HEK293 (cell line): Measurements from ENCODE around the gene RBM20.

Experiments
- AEBP2 ChIP-seq: fragments of 450-650 bp; formaldehyde crosslinking; IDR thresholded peaks from 2 replicates; pipeline ENCODE4 v1.5.1; 2016; ENCODE audit warnings: missing biosample characterization, missing genetic modification characterization, borderline replicate concordance
- CTCF ChIP-seq: fragments of 450-650 bp; formaldehyde crosslinking; IDR thresholded peaks from 2 replicates; pipeline ENCODE4 v1.5.1; 2016; ENCODE audit warnings: missing biosample characterization, missing genetic modification characterization
- GLI2 ChIP-seq: fragments of 450-650 bp; formaldehyde crosslinking; IDR thresholded peaks from 2 replicates; pipeline ENCODE4; 2017; ENCODE audit warnings: missing biosample characterization, missing genetic modification characterization, low read depth, borderline replicate concordance
- GLIS2 ChIP-seq: fragments of 450-650 bp; formaldehyde crosslinking; IDR thresholded peaks from 2 replicates; pipeline ENCODE4 v1.5.1; 2016; ENCODE audit warnings: missing biosample characterization, missing genetic modification characterization
- HOXD13 ChIP-seq: sonication (generic); formaldehyde crosslinking; IDR thresholded peaks from 2 replicates; pipeline ENCODE4 v1.8.0; 2022; ENCODE audit warnings: missing genetic modification reagents, borderline replicate concordance
- IKZF3 ChIP-seq: fragments of 450-650 bp; IDR thresholded peaks from 2 replicates; pipeline ENCODE4 v1.5.0; 2018; ENCODE audit warnings: missing biosample characterization, mild to moderate bottlenecking, missing genetic modification characterization, moderate library complexity
- KLF16 ChIP-seq: fragments of 450-650 bp; formaldehyde crosslinking; IDR thresholded peaks from 2 replicates; pipeline ENCODE4 v1.5.1; 2017; ENCODE audit warnings: missing biosample characterization, missing genetic modification characterization
- OVOL3 ChIP-seq: fragments of 450-650 bp; formaldehyde crosslinking; IDR thresholded peaks from 2 replicates; pipeline ENCODE4 v1.5.1; 2016; ENCODE audit warnings: missing biosample characterization, missing genetic modification characterization
- PRDM1 ChIP-seq: fragments of 450-650 bp; formaldehyde crosslinking; IDR thresholded peaks from 2 replicates; pipeline ENCODE4; 2016; ENCODE audit warnings: missing biosample characterization, missing genetic modification characterization
- RBAK ChIP-seq: fragments of 450-650 bp; formaldehyde crosslinking; IDR thresholded peaks from 2 replicates; pipeline ENCODE4 v1.5.1; 2016; ENCODE audit warnings: missing biosample characterization, missing genetic modification characterization
- SP7 ChIP-seq: fragments of 450-650 bp; formaldehyde crosslinking; IDR thresholded peaks from 2 replicates; pipeline ENCODE4 v1.5.1; 2016; ENCODE audit warnings: missing biosample characterization, missing genetic modification characterization
- ZBTB1 ChIP-seq: fragments of 450-650 bp; formaldehyde crosslinking; IDR thresholded peaks from 2 replicates; pipeline ENCODE4 v1.5.1; 2016; ENCODE audit warnings: missing biosample characterization, missing genetic modification characterization
- ZBTB20 ChIP-seq: fragments of 450-650 bp; formaldehyde crosslinking; IDR thresholded peaks from 2 replicates; pipeline ENCODE4 v1.5.1; 2016; ENCODE audit warnings: missing biosample characterization, missing genetic modification characterization
- ZBTB26 ChIP-seq: fragments of 450-650 bp; formaldehyde crosslinking; optimal IDR thresholded peaks from 2 replicates; pipeline ENCODE3; 2016; ENCODE audit warnings: missing biosample characterization, mild to moderate bottlenecking, missing genetic modification characterization
- ZEB2 ChIP-seq: fragments of 450-650 bp; formaldehyde crosslinking; IDR thresholded peaks from 2 replicates; pipeline ENCODE4 v1.5.1; 2016; ENCODE audit warnings: missing biosample characterization, missing genetic modification characterization
- ZIC2 ChIP-seq: fragments of 450-650 bp; formaldehyde crosslinking; IDR thresholded peaks from 2 replicates; pipeline ENCODE4 v1.5.1; 2016; ENCODE audit warnings: missing biosample characterization, missing genetic modification characterization
- ZNF133 ChIP-seq: fragments of 450-650 bp; formaldehyde crosslinking; IDR thresholded peaks from 2 replicates; pipeline ENCODE4 v1.5.1; 2016; ENCODE audit warnings: missing biosample characterization, missing genetic modification characterization
- ZNF157 ChIP-seq: fragments of 450-650 bp; formaldehyde crosslinking; IDR thresholded peaks from 2 replicates; pipeline ENCODE4 v1.5.1; 2016; ENCODE audit warnings: missing biosample characterization, missing genetic modification characterization
- ZNF211 ChIP-seq: fragments of 450-650 bp; formaldehyde crosslinking; IDR thresholded peaks from 2 replicates; pipeline ENCODE4 v1.5.1; 2016; ENCODE audit warnings: low read depth, missing biosample characterization, missing genetic modification characterization
- ZNF274 ChIP-seq, 2 experiments: fragments of 200-500 bp in 1 of 2; fragments of 450-650 bp in 1 of 2; sonication (Bioruptor generic) in 1 of 2; formaldehyde crosslinking in 1 of 2; IDR thresholded peaks; 2 replicates each; pipeline versions ENCODE4 v1.5.1 to v1.6.1; 2014 to 2016; ENCODE audit warnings: borderline replicate concordance in 1 of 2, inconsistent platforms in 1 of 2, low read length in 1 of 2, missing biosample characterization in 1 of 2, missing genetic modification characterization in 1 of 2
- ZNF302 ChIP-seq: fragments of 450-650 bp; formaldehyde crosslinking; IDR thresholded peaks from 2 replicates; pipeline ENCODE4 v1.5.1; 2016; ENCODE audit warnings: missing biosample characterization, missing genetic modification characterization, low read depth
- ZNF341 ChIP-seq: fragments of 450-650 bp; formaldehyde crosslinking; IDR thresholded peaks from 2 replicates; pipeline ENCODE4; 2016; ENCODE audit warnings: low read depth, missing biosample characterization, missing genetic modification characterization
- ZNF37A ChIP-seq: fragments of 450-650 bp; IDR thresholded peaks from 2 replicates; pipeline ENCODE4 v1.5.1; 2018; ENCODE audit warnings: missing biosample characterization, missing genetic modification characterization
- ZNF449 ChIP-seq: fragments of 450-650 bp; formaldehyde crosslinking; IDR thresholded peaks from 2 replicates; pipeline ENCODE4 v1.5.1; 2017; ENCODE audit warnings: missing biosample characterization, mild to moderate bottlenecking, missing genetic modification characterization, moderate library complexity
- ZNF514 ChIP-seq: fragments of 450-650 bp; formaldehyde crosslinking; IDR thresholded peaks from 2 replicates; pipeline ENCODE4 v1.5.1; 2016; ENCODE audit warnings: missing biosample characterization, missing genetic modification characterization
- ZNF600 ChIP-seq: fragments of 450-650 bp; formaldehyde crosslinking; IDR thresholded peaks from 2 replicates; pipeline ENCODE4 v1.5.1; 2016; ENCODE audit warnings: missing biosample characterization, missing genetic modification characterization
- ZNF623 ChIP-seq: fragments of 450-650 bp; formaldehyde crosslinking; IDR thresholded peaks from 2 replicates; pipeline ENCODE4 v1.5.1; 2016; ENCODE audit warnings: missing biosample characterization, missing genetic modification characterization
- ZNF677 ChIP-seq: fragments of 450-650 bp; IDR thresholded peaks from 2 replicates; pipeline ENCODE4 v1.5.0; 2018; ENCODE audit warnings: missing biosample characterization, mild to moderate bottlenecking, missing genetic modification characterization, moderate library complexity
- ZNF777 ChIP-seq: fragments of 450-650 bp; formaldehyde crosslinking; IDR thresholded peaks from 2 replicates; pipeline ENCODE4 v1.5.1; 2017; ENCODE audit warnings: missing biosample characterization, missing genetic modification characterization, borderline replicate concordance
- ZNF791 ChIP-seq: fragments of 450-650 bp; formaldehyde crosslinking; IDR thresholded peaks from 2 replicates; pipeline ENCODE4 v1.5.1; 2016; ENCODE audit warnings: missing biosample characterization, missing genetic modification characterization
- ZNF792 ChIP-seq: fragments of 450-650 bp; formaldehyde crosslinking; IDR thresholded peaks from 2 replicates; pipeline ENCODE4 v1.5.1; 2016; ENCODE audit warnings: missing biosample characterization, missing genetic modification characterization
- ZSCAN18 ChIP-seq: fragments of 450-650 bp; formaldehyde crosslinking; IDR thresholded peaks from 2 replicates; pipeline ENCODE4 v1.5.1; 2016; ENCODE audit warnings: missing biosample characterization, missing genetic modification characterization
- ZSCAN23 ChIP-seq: fragments of 450-650 bp; formaldehyde crosslinking; IDR thresholded peaks from 2 replicates; pipeline ENCODE4 v1.5.1; 2016; ENCODE audit warnings: missing biosample characterization, missing genetic modification characterization

Gene RBM20

GRCh38 chr10:110643653-110644597 lies at the start of gene RBM20 (continued):
- TF ChIP-seq HOXD13 (CRISPR knock-in tag) (no peak), ZNF514 (no peak), ZNF792 (tag by site-specific recombination) (no peak), GLIS2 (tag by site-specific recombination) (peak; percentile 78), ZNF341 (tag by site-specific recombination) (peak; percentile 86), KLF16 (peak; percentile 41; the same call in 1 of the 2 replicates), ZSCAN18 (tag by site-specific recombination) (no peak), AEBP2 (no peak), ZBTB26 (peak; percentile 95), ZNF274 (IDR thresholded peaks at IDR 0.05; ENCODE audit: low read length) (no peak), ZNF274 (tag by site-specific recombination; IDR thresholded peaks at IDR 0.05; ENCODE audit: borderline replicate concordance) (no peak), ZBTB20 (tag by site-specific recombination) (peak; percentile 90), ZNF157 (no peak), ZEB2 (0 out of 2 replicates have a peak, but pooled peaks have one; percentile 16), ZNF600 (tag by site-specific recombination) (peak; percentile 75), ZNF449 (tag by site-specific recombination) (no peak), ZNF677 (tag by site-specific recombination) (no peak), ZNF777 (tag by site-specific recombination) (no peak), ZNF791 (tag by site-specific recombination) (no peak), ZSCAN23 (tag by site-specific recombination) (no peak), ZBTB1 (tag by site-specific recombination) (no peak), ZNF37A (tag by site-specific recombination) (no peak), CTCF (tag by site-specific recombination) (peak; percentile 55; the same call in 1 of the 2 replicates), IKZF3 (tag by site-specific recombination) (peak; percentile 82), ZNF623 (no peak), OVOL3 (no peak), ZNF133 (tag by site-specific recombination) (no peak), ZNF211 (no peak), RBAK (tag by site-specific recombination) (no peak), PRDM1 (tag by site-specific recombination) (no peak), GLI2 (tag by site-specific recombination) (no peak), SP7 (0 out of 2 replicates have a peak, but pooled peaks have one; percentile 29), ZNF302 (no peak), ZIC2 (tag by site-specific recombination) (no peak)
